Stomach (tissue), 9 donors: ENCODE data around the gene PRPF6. TPM values are rescaled to one million over a fixed set of nuclear protein-coding genes. Genes with fewer than 3 reads are reported as not detected.

ENCODE experiments used
- DNase-seq, 2 donors: peaks; one replicate each; pipeline versions ENCODE4 v3.0.0 to v3.0.0-alpha.2; 2013 to 2019
- H3K27ac ChIP-seq, 5 donors: fragments of 200-600 bp in 4 of 5; sonication (generic) in 4 of 5; one replicate each; pipeline ENCODE4 v1.5.1; 2013 to 2019; ENCODE audit warnings: mild to moderate bottlenecking in 1 of 5, moderate library complexity in 1 of 5
- H3K27me3 ChIP-seq, 3 donors: fragments of 200-600 bp; sonication (generic); one replicate each; pipeline ENCODE4 v1.5.1; 2017 to 2019; ENCODE audit warnings: mixed run types in 1 of 3
- H3K36me3 ChIP-seq, 4 donors: fragments of 200-600 bp; sonication (generic); 1 replicate in 3 of 4; 2 replicates in 1 of 4; pipeline ENCODE4 v1.5.1; 2016 to 2019
- H3K4me1 ChIP-seq, 4 donors: fragments of 200-600 bp; sonication (generic); one replicate each; pipeline ENCODE4 v1.5.1; 2016 to 2019
- H3K4me3 ChIP-seq, 4 donors: fragments of 200-600 bp; sonication (generic) in 3 of 4; one replicate each; pipeline ENCODE4 v1.5.1; 2016 to 2019; ENCODE audit warnings: mild to moderate bottlenecking in 1 of 4
- H3K9me3 ChIP-seq, 4 donors: fragments of 200-600 bp; sonication (generic); one replicate each; pipeline ENCODE4 v1.5.1; 2016 to 2019
- CTCF ChIP-seq, 7 experiments: fragments of 450-650 bp in 4 of 7; fragments of 200-600 bp in 3 of 7; sonication (generic) in 3 of 7; IDR thresholded peaks; one replicate each; pipeline ENCODE4 v1.5.1; 2016 to 2019; ENCODE audit warnings: antibody characterized with exemption in 7 of 7, control low read depth in 2 of 7, mild to moderate bottlenecking in 1 of 7
- EP300 ChIP-seq: sonication (generic); formaldehyde crosslinking; IDR thresholded peaks from one replicate; pipeline ENCODE4 v1.6.1; 2017; ENCODE audit warnings: antibody characterized with exemption
- POLR2A ChIP-seq, 4 donors: fragments of 450-650 bp; IDR thresholded peaks; one replicate each; pipeline ENCODE4 v1.6.1; 2016; ENCODE audit warnings: antibody characterized with exemption in 4 of 4, control low read depth in 2 of 4, mild to moderate bottlenecking in 1 of 4, moderate library complexity in 1 of 4
- POLR2AphosphoS5 ChIP-seq, 3 donors: sonication (generic); formaldehyde crosslinking; IDR thresholded peaks; one replicate each; pipeline ENCODE4 v1.6.1; 2016; ENCODE audit warnings: antibody characterized with exemption in 3 of 3
- WGBS, 5 donors: extraction: QIAGEN DNeasy Blood & Tissue Kit in 3 of 5; methylation state at CpG; one replicate each; pipeline versions ENCODE4 v1.1.5 to v1.1.7; 2013 to 2018; 5-methylcytosine and 5-hydroxymethylcytosine counted together
- intact Hi-C: fragments of 100-400 bp; cut with DNase I; formaldehyde crosslinking; loops from one replicate; pipeline ENCODE4 v1.15.1; 2023; ENCODE audit warnings: low total_unique reads
- polyA plus RNA-seq, 3 donors: library from polyadenylated mRNA; stranded (reverse); fragments of 200-250 nt; gene quantifications; one replicate each; pipeline ENCODE4 v1.2.3, GENCODE V29; 2013
- total RNA-seq, 5 donors: library from RNA; depleted of rRNA; stranded (reverse); fragments of >200 nt; gene quantifications; one replicate each; pipeline versions ENCODE4 v1.1.0 to v1.2.3, GENCODE V29; 2014 to 2016
- donor health status: healthy with polysubstance abuse.
- donor health status: Bipolar disorder and iron deficiency.
- donor health status: healthy.

Gene PRPF6
- total and polyA plus RNA-seq, 8 donors: 27.0 to 67.4 (median 39.6) TPM

DNA sequence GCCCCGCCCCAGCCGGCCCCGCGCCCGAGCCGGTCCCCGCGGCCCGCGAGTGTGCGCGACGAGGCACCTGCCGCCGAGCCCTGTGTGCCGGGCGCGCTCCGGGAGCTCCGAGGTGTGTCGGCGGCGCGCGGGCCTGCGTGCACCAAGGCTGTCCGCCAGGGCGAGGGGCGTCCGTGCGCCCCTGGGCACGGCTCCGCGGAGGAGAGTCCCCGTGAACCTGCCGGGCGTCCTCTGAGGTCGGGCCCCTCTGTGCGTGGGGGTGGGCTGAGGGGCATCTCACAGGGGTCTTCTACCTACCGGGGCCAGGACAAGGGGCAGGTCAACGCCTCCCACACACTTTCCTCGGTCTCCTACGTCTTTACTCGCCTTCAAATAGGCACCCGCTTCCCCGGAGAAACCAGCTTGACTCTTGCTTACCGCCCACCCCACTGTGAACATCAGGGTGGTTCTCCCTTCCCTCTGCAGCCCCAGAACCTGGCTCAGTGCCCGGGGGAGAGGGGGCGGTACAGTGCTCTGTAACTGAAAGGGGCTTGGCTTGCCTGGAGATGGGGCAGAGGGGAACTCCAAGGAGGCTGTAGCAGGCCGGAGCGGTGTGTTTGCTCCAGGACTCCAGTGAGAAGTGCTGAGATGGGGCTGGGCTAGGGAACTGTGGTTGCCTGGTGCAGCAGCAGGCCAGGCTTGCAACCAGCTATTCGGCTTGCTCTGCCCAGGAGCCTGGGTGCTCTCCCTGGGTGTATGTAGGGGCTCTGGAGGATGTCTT is 1.2 kb upstream of the PRPF6 start, which contains the start of gene SAMD10:
Gene SAMD10 (minus strand): TSS at position 86 of the 760 bp plus-strand sequence. CDS start 175 bp downstream, outside the sequence.
- H3K36me3 ChIP-seq: peaks cover 22 to 32% (median 22%) of the 10 kb centered on the region in 4 donors
- intact Hi-C loops: no loop called here
- peak within 1 kb of the TSS; percentile 84 to 87 (median 86) for H3K4me3 ChIP-seq
- WGBS, 5 donors: 1 to 6% (median 2%) methylated on average over 13 to 52 of the region's 52 CpGs
- no peak for TF ChIP-seq POLR2AphosphoS5 (IDR thresholded peaks at IDR 0.05)
- no peak for TF ChIP-seq POLR2A (IDR thresholded peaks at IDR 0.05)
- TF ChIP-seq CTCF (IDR thresholded peaks at IDR 0.05): peak in 2 of 7 experiments; percentile 13 to 22
- TF ChIP-seq EP300: no peak
- H3K9me3 ChIP-seq: no peaks in the 10 kb centered on the region
- H3K27ac ChIP-seq: peak within 1 kb of the TSS; percentile 87 to 90 (median 89)
- DNase-seq: peak; percentile 56 to 93
- peaks cover 33 to 67% (median 54%) of the 10 kb centered on the region in 4 donors for H3K4me1 ChIP-seq
- peaks cover 0 to 7% (median 0%) of the 10 kb centered on the region in 3 donors for H3K27me3 ChIP-seq

DNA sequence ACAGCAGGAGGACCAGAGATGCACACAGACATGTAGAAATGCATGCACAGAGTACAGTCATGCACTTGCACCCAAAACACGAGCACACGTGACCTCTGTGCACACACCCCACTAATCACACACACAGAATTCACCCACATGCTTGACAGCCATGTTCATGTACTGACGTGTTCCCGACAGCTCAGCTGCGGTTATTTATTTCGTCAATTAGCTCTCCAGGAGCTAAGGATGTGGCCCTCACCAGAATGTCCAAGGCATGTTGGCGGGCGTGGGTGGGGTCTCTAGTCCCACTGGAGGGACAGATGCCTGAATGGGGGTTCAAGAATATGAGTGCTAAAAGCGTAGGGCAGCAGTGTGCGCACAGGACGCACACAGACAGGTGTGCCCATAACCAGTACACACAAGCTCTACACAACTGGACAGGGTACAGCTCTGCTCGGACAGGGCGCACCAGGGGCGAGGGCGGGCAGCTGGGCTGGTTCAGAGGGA is 571 bp upstream of the PRPF6 start:
- intact Hi-C loops: no loop called here
- TF ChIP-seq CTCF (IDR thresholded peaks at IDR 0.05) (no peak), POLR2A (IDR thresholded peaks at IDR 0.05) (no peak), EP300 (no peak), POLR2AphosphoS5 (IDR thresholded peaks at IDR 0.05) (no peak)
- H3K4me1 ChIP-seq: peaks cover 33 to 64% (median 49%) of the 10 kb centered on the region in 4 donors
- peak overlapping the region; percentile 84 to 87 (median 86) for H3K4me3 ChIP-seq
- WGBS, 5 donors: 48 to 62% (median 55%) methylated on average over 14 to 15 of the region's 15 CpGs
- no peaks in the 10 kb centered on the region for H3K9me3 ChIP-seq
- DNase-seq: no peak
- H3K27me3 ChIP-seq: peaks cover 0 to 7% (median 0%) of the 10 kb centered on the region in 3 donors
- peak overlapping the region; percentile 87 to 90 (median 89) for H3K27ac ChIP-seq
- peaks cover 28 to 35% (median 28%) of the 10 kb centered on the region in 4 donors for H3K36me3 ChIP-seq

DNA sequence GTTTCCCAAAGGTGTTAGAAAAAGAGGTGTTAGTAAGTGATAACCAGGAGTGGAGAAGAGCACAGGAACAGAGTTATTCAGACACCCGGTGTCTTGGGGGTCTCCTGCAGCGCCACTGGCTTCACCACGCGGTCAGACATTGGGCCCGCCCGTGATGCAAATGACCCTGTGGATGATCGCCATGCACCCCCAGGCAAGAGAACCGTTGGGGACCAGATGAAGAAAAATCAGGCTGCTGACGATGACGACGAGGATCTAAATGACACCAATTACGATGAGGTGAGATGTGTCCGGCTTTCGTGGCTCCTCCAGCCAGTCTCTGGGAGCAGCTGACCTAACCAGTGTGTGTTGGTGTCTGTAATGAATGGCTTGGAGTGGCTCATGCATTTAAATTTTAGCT is 2.0 kb downstream of the PRPF6 start:
- Histone ChIP-seq H3K4me1 (peaks cover 33 to 61% (median 46%) of the 10 kb centered on the region in 4 donors), H3K36me3 (peaks cover 36 to 54% (median 54%) of the 10 kb centered on the region in 4 donors), H3K27ac (no peak overlapping the region), H3K9me3 (no peaks in the 10 kb centered on the region), H3K4me3 (no peak overlapping the region), H3K27me3 (peaks cover 0 to 7% (median 0%) of the 10 kb centered on the region in 3 donors)
- no peak for DNase-seq
- no peak for TF ChIP-seq POLR2A (IDR thresholded peaks at IDR 0.05)
- no peak for TF ChIP-seq POLR2AphosphoS5 (IDR thresholded peaks at IDR 0.05)
- 89 to 94% (median 90%) methylated on average over 14 of the region's 14 CpGs for WGBS, 5 donors
- intact Hi-C loops: no loop called here

- H3K9me3 ChIP-seq: no peaks in the 10 kb centered on the region
- no peaks in the 10 kb centered on the region for H3K4me1 ChIP-seq
- TF ChIP-seq POLR2AphosphoS5 (IDR thresholded peaks at IDR 0.05) (no peak), POLR2A (IDR thresholded peaks at IDR 0.05) (no peak), CTCF (IDR thresholded peaks at IDR 0.05) (no peak), EP300 (no peak)
- DNase-seq: no peak
- H3K36me3 ChIP-seq: peaks cover 79 to 100% (median 100%) of the 10 kb centered on the region in 4 donors
- no peak overlapping the region for H3K4me3 ChIP-seq
- H3K27ac ChIP-seq: no peak overlapping the region
- intact Hi-C loops: no loop called here
- WGBS, 5 donors: 92 to 96% (median 94%) methylated on average over 12 of the region's 12 CpGs
- no peaks in the 10 kb centered on the region for H3K27me3 ChIP-seq
Measured at GRCh38 chr20:64000906-64001305, 20.0 kb downstream of the PRPF6 start.
